ENCODE results near the gene CCM2. TPM values are rescaled to one million over a fixed set of nuclear protein-coding genes. Genes with fewer than 3 reads are reported as not detected.

CCM2 gene
- total RNA-seq, 1 donor from 2014 or later: 67.9 TPM

DNA sequence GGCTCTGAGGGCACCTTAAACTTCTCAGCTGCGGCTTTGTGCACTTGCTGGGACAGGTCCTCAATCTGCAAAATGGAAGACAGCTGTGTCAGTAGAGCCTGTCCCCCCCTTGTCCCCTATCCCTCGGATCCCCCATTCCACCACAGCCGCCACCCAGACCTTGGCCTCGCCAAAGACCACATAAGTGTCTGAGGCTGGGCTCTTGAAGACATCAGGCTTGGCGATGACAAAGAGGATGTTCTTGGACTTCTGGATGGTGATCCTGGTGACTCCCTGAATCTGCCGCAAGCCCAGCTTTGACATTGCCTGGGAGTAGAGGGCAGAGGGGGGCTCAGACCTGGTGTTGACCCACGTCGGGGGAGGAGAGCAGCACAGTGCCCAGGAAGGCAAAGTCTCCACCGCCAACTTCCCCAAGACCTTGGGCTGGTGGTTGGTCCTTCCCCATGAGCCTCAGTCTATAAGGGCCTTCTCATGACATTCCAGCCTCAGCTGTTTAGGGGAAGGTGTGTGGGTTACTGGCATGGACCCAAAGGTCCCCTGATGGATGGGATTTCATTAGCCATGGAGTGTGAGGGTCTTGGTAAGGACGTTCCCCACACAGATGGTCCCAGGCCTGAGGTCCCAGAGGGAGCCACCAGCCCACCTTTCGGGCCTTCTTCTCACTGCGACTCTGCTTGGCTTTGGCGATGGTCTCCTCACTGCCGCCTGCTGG lies 81.1 kb downstream of the CCM2 start:
- DNase-seq (ENCODE audit: low read depth in 2 of 2): no peak

DNA sequence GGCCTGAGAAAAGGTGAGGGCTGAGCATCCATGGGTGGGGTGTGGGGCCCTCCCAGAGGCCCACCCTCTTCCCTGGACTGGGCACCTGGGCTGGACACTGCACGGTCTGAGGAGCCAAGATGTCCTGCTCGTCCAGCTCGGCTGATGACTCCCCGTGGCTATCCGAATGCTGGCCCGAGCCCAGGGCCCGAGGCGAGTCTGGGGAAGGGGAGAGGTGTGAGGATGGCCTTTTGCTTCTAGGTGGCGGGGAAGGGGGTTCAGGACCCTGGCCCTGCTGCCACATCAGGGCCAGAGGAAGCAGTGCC lies 81.6 kb downstream of the CCM2 start:
- DNase-seq (ENCODE audit: low read depth in 2 of 2): no peak

- no peak for DNase-seq (ENCODE audit: low read depth in 2 of 2)
These were observed 82.2 kb downstream of the CCM2 start for GRCh38 chr7:45082031-45082830.

DNA sequence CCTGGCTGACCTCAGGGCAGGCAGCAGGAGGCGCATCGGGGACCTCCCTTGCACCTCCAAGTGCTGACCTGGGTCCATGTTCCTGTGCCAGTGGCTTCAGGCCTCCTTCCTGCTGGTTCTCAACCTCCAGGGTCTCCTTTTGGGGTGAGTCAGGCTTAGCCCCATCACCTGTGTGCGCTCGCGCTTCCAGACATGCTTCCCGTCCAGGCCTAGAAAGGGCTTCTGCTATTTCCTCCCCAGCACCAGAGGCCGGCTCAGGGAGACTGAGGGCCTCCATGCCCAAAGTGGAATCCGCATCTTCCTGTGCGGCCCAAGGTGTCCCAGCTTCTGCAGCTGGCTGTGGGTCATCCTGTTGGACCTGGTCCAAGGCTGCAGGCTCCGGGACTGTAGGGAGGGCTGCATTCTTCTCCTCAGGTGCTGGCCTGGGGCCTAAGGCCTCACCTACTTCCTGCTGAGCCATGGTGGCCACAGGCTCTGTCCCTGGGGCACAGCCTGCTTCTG lies 82.9 kb downstream of the CCM2 start:
- no peak for DNase-seq (ENCODE audit: low read depth in 2 of 2)

GRCh38 chr7:45084336-45084735 lies 84.3 kb downstream of the CCM2 start:
- DNase-seq (ENCODE audit: low read depth in 2 of 2): no peak

GRCh38 chr7:45084901-45085618 lies 85.1 kb downstream of the CCM2 start:
- no peak for DNase-seq (ENCODE audit: low read depth in 2 of 2)

- DNase-seq (ENCODE audit: low read depth in 2 of 2): no peak
These were observed 85.7 kb downstream of the CCM2 start for GRCh38 chr7:45085619-45086200.

GRCh38 chr7:45086331-45087065 lies 86.5 kb downstream of the CCM2 start:
- DNase-seq (ENCODE audit: low read depth in 2 of 2): no peak

DNA sequence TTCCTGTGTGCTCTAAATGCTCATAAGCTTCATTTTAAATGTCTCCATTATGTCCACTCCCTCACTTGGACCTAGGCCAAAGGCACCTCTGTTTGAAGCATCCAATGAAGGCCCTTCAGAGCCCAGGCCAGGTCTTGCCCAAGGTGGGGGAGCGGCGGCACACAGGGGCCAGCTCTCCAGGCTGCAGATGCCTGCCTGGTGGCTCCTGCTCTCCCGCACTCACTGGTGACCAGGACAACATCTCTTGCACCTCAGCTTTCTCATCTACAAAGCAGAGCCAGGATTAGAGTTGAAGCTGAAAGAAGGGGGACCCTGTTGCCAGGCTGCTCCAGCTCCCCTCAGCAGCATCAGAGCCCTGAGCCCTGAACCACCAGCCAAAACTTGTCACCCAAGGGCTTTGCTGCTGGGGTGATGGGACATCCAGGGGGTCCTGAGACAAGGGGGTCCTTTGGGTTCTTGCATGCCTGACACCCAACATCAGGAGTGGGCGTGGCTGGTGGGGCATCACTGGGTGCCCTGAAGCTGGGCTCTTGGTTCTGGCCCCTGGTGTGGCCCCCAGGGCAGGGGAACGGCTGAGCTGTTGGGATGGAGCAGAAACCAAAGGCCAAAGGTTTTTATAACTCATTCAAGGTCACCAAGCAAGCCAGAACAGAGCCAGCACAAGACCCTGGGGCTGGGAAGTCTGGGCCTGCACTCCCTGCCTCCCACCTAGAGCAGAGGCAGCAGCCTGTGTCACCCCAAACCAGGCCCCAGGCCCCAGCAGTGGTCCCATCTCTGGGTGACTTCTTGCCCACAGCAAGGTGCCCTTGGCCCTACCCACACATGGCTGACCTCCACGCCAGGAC lies 87.5 kb downstream of the CCM2 start:
- no peak for DNase-seq (ENCODE audit: low read depth in 2 of 2)

GRCh38 chr7:45088146-45088701 lies 88.2 kb downstream of the CCM2 start:
- DNase-seq (ENCODE audit: low read depth in 2 of 2): no peak

GRCh38 chr7:45088821-45089340 lies 88.9 kb downstream of the CCM2 start, which contains the start of gene NACAD:
Gene NACAD, minus strand, starts transcription at chr7:45088969. Its CDS starts 75 bp downstream, at chr7:45088894.
- DNase-seq (ENCODE audit: low read depth in 2 of 2): peak in 1 of 2 donors; percentile 57

GRCh38 chr7:45089341-45089891 lies 89.4 kb downstream of the CCM2 start:
- peak in 1 of 2 donors; percentile 66 for DNase-seq (ENCODE audit: low read depth in 2 of 2)

DNA sequence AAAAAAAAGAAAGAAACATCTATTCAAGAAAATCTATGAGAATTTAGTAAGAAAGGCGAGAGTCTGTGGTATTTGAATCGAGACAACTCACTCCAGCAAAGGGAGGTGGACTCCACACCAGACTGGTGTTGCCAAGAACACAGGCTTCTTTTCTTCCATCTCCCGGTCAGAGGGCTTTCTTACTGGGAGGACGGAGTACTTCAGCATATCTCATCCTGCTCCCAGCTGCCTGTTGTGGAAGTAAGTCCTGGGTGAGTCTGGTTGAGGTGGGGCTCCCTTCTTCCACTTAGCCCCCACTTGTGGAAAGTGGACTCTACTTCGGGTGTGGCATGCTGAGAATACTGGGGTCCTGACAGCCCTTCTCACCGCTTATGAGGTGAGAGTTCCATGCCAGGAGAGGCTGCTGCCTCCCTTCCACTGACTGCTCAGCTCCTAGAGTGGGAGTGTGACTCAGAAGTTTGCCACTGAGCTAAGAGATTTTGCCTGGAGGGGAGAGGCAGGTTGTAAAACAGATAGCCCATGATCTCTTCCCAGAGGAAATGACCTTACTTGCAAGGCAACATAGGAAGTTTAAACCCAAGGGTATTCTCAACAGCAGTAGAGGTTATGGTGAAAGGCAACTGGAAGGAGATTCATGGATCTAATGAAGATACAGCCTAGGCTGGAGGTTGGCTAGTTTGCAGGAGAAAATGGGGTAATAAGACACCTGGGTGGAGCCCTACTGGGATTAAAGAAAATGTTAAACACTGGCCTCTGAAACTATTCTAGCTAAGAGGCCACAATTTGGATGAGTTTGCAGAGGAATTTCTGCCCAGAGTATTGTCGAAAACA lies 92.3 kb downstream of the CCM2 start:
- DNase-seq (ENCODE audit: low read depth in 2 of 2): no peak

DNA sequence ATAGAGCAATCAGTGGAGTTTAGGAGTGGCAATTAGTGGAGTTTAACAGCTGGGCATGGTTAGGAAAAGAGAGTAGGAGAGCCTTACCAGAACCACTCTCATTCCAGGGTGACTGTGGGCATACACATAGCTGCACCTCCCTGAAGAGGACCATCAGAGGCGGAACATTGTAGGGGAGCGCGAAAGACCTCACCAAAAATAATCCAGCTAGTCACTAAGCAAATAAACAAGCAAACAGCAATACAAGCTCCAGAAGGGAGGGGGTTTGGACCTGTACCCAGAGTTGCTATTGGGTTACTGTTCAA lies 92.9 kb downstream of the CCM2 start:
- DNase-seq (ENCODE audit: low read depth in 2 of 2): no peak

DNA sequence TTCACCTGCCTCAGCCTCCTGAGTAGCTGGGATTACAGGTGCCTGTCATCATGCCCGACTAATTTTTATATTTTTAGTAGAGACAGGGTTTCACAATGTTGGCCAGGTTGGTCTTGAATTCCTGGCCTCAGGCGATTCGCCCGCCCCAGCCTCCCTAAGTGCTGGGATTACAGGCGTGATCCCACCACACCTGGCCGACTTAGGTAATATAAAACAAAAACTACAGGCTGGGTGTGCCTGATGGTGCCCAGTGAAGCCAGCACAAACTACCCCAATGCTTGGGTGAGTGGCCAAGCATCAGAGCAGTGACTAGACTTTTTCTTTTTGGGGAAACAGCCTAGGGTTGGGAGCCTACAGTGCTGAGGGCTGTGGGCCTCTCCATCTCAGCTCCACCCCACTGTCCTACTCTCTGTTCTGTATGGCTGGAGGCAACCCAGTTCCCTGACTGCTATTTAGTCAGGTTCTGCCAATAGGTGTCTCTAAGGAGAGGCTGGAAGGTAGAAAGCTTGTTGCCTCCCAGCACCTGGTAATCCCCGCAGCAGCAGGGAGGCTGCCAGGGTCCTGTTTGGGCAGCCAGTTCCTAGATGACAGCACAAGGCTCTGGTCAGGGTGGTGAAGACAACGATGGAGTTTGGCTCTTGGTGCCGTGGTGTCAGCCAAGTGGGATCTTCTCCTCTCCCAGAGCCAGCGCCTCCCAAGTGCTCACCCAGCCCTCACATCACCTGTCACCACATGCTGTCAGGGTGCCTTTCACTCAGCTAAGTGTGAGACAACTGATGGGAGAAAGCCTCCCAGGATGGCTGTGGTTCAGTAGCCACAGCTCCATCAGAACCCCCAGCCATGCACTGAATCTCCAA lies 99.2 kb downstream of the CCM2 start:
- no peak for DNase-seq (ENCODE audit: low read depth in 2 of 2)

- DNase-seq (ENCODE audit: low read depth in 2 of 2): no peak
These were observed 100.1 kb downstream of the CCM2 start for GRCh38 chr7:45099891-45100760.
